HEK293 (cell line): ENCODE results near the gene DUSP10.

Experiments used
- CTCF ChIP-seq: fragments of 450-650 bp; formaldehyde crosslinking; IDR thresholded peaks from 2 replicates; pipeline ENCODE4 v1.5.1; 2016; ENCODE audit warnings: missing biosample characterization, missing genetic modification characterization
- GLI2 ChIP-seq: fragments of 450-650 bp; formaldehyde crosslinking; IDR thresholded peaks from 2 replicates; pipeline ENCODE4; 2017; ENCODE audit warnings: missing biosample characterization, missing genetic modification characterization, low read depth, borderline replicate concordance
- KLF16 ChIP-seq: fragments of 450-650 bp; formaldehyde crosslinking; IDR thresholded peaks from 2 replicates; pipeline ENCODE4 v1.5.1; 2017; ENCODE audit warnings: missing biosample characterization, missing genetic modification characterization
- ZNF654 ChIP-seq: fragments of 450-650 bp; formaldehyde crosslinking; IDR thresholded peaks from 2 replicates; pipeline ENCODE4 v1.5.1; 2016; ENCODE audit warnings: low read depth, missing biosample characterization, missing genetic modification characterization
- TF ChIP-seq, protein P1 (sequence below): fragments of 450-650 bp; formaldehyde crosslinking; IDR thresholded peaks from 2 replicates; pipeline ENCODE4 v1.5.1; 2016; ENCODE audit warnings: missing biosample characterization, missing genetic modification characterization
- TF ChIP-seq, protein P2 (sequence below): fragments of 450-650 bp; formaldehyde crosslinking; IDR thresholded peaks from 2 replicates; pipeline ENCODE4 v1.5.1; 2016; ENCODE audit warnings: missing biosample characterization, missing genetic modification characterization

GRCh38 chr1:221727146-221728036, 14.5 kb downstream of the DUSP10 start:
- TF ChIP-seq CTCF (tag by site-specific recombination) (no peak), KLF16 (tag by site-specific recombination) (no peak), GLI2 (tag by site-specific recombination) (no peak), ZNF654 (tag by site-specific recombination) (no peak)
- TF ChIP-seq, protein P1, sequence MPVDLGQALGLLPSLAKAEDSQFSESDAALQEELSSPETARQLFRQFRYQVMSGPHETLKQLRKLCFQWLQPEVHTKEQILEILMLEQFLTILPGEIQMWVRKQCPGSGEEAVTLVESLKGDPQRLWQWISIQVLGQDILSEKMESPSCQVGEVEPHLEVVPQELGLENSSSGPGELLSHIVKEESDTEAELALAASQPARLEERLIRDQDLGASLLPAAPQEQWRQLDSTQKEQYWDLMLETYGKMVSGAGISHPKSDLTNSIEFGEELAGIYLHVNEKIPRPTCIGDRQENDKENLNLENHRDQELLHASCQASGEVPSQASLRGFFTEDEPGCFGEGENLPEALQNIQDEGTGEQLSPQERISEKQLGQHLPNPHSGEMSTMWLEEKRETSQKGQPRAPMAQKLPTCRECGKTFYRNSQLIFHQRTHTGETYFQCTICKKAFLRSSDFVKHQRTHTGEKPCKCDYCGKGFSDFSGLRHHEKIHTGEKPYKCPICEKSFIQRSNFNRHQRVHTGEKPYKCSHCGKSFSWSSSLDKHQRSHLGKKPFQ (tag by site-specific recombination) = no peak
- TF ChIP-seq, protein P2, sequence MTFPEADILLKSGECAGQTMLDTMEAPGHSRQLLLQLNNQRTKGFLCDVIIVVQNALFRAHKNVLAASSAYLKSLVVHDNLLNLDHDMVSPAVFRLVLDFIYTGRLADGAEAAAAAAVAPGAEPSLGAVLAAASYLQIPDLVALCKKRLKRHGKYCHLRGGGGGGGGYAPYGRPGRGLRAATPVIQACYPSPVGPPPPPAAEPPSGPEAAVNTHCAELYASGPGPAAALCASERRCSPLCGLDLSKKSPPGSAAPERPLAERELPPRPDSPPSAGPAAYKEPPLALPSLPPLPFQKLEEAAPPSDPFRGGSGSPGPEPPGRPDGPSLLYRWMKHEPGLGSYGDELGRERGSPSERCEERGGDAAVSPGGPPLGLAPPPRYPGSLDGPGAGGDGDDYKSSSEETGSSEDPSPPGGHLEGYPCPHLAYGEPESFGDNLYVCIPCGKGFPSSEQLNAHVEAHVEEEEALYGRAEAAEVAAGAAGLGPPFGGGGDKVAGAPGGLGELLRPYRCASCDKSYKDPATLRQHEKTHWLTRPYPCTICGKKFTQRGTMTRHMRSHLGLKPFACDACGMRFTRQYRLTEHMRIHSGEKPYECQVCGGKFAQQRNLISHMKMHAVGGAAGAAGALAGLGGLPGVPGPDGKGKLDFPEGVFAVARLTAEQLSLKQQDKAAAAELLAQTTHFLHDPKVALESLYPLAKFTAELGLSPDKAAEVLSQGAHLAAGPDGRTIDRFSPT (tag by site-specific recombination) = no peak
